Tibial artery (tissue), 4 donors: ENCODE measurements around the gene DNAJC13.

Experiments used
- DNase-seq, 2 donors: peaks; one replicate each; pipeline ENCODE4 v3.0.0-alpha.2; 2019
- H3K27ac ChIP-seq, 2 donors: fragments of 200-600 bp; sonication (generic) in 1 of 2; 1 replicate in 1 of 2; 2 replicates in 1 of 2; pipeline ENCODE4 v1.5.1; 2018 to 2019; ENCODE audit warnings: mild to moderate bottlenecking in 1 of 2
- H3K27me3 ChIP-seq, 2 donors: fragments of 200-600 bp; sonication (generic) in 1 of 2; one replicate each; pipeline versions ENCODE4 v1.5.1 to v1.6.0; 2016 to 2019
- H3K36me3 ChIP-seq, 3 donors: fragments of 200-600 bp; sonication (generic) in 2 of 3; one replicate each; pipeline ENCODE4 v1.5.1; 2016 to 2019; ENCODE audit warnings: mild to moderate bottlenecking in 2 of 3
- H3K4me1 ChIP-seq, 4 donors: fragments of 200-600 bp; sonication (generic) in 2 of 4; 1 replicate in 3 of 4; 2 replicates in 1 of 4; pipeline ENCODE4 v1.5.1; 2016 to 2019
- H3K4me3 ChIP-seq, 2 donors: fragments of 200-600 bp; sonication (generic) in 1 of 2; 1 replicate in 1 of 2; 2 replicates in 1 of 2; pipeline ENCODE4 v1.5.1; 2018 to 2019; ENCODE audit warnings: mild to moderate bottlenecking in 2 of 2
- H3K9me3 ChIP-seq, 3 donors: fragments of 200-600 bp; sonication (generic) in 1 of 3; one replicate each; pipeline ENCODE4 v1.5.1; 2016 to 2019
- CTCF ChIP-seq, 2 experiments: fragments of 200-600 bp in 1 of 2; fragments of 450-650 bp in 1 of 2; IDR thresholded peaks; one replicate each; pipeline ENCODE4 v1.5.1; 2017 to 2019; ENCODE audit warnings: antibody characterized with exemption in 2 of 2, mild to moderate bottlenecking in 1 of 2, moderate library complexity in 1 of 2
- intact Hi-C: fragments of 100-400 bp; cut with DNase I; formaldehyde crosslinking; loops from one replicate; pipeline ENCODE4 v1.15.0; 2023; ENCODE audit warnings: low total_unique reads

The DNAJC13 gene

GRCh38 chr3:132378846-132379245 lies 38.5 kb upstream of the DNAJC13 start:
- TF ChIP-seq CTCF (IDR thresholded peaks at IDR 0.05): no peak
- H3K4me1 ChIP-seq: no peaks in the 10 kb centered on the region
- no peak overlapping the region for H3K27ac ChIP-seq
- no peaks in the 10 kb centered on the region for H3K9me3 ChIP-seq
- H3K4me3 ChIP-seq: no peak overlapping the region
- no peak for DNase-seq
- peaks cover 0 to 14% of the 10 kb centered on the region in 2 donors for H3K27me3 ChIP-seq
- intact Hi-C loops: no loop called here
- H3K36me3 ChIP-seq: no peaks in the 10 kb centered on the region

- Histone ChIP-seq H3K27ac (no peak overlapping the region), H3K9me3 (no peaks in the 10 kb centered on the region), H3K4me3 (no peak overlapping the region), H3K4me1 (no peaks in the 10 kb centered on the region), H3K36me3 (no peaks in the 10 kb centered on the region), H3K27me3 (peaks cover 0 to 14% of the 10 kb centered on the region in 2 donors)
- DNase-seq: no peak
- TF ChIP-seq CTCF (IDR thresholded peaks at IDR 0.05): no peak
- intact Hi-C loops: no loop called here
Observed at GRCh38 chr3:132380920-132381319, 36.4 kb upstream of the DNAJC13 start.

GRCh38 chr3:132381348-132381944 lies 35.9 kb upstream of the DNAJC13 start:
- Histone ChIP-seq H3K27ac (no peak overlapping the region), H3K9me3 (no peaks in the 10 kb centered on the region), H3K4me1 (no peaks in the 10 kb centered on the region), H3K27me3 (peaks cover 0 to 14% of the 10 kb centered on the region in 2 donors), H3K4me3 (no peak overlapping the region), H3K36me3 (no peaks in the 10 kb centered on the region)
- no peak for DNase-seq
- TF ChIP-seq CTCF (IDR thresholded peaks at IDR 0.05): no peak
- intact Hi-C loops: no loop called here

GRCh38 chr3:132382267-132382666 lies 35.0 kb upstream of the DNAJC13 start:
- intact Hi-C loops: no loop called here
- no peak for TF ChIP-seq CTCF (IDR thresholded peaks at IDR 0.05)
- H3K4me3 ChIP-seq: no peak overlapping the region

GRCh38 chr3:132382688-132383194 lies 34.6 kb upstream of the DNAJC13 start:
- Histone ChIP-seq H3K27ac (no peak overlapping the region), H3K9me3 (no peaks in the 10 kb centered on the region), H3K4me3 (no peak overlapping the region), H3K27me3 (peaks cover 0 to 14% of the 10 kb centered on the region in 2 donors), H3K36me3 (no peaks in the 10 kb centered on the region), H3K4me1 (no peaks in the 10 kb centered on the region)
- intact Hi-C loops: no loop called here
- no peak for TF ChIP-seq CTCF (IDR thresholded peaks at IDR 0.05)
- DNase-seq: no peak

More at GRCh38 chr3:132382267-132382666, 35.0 kb upstream of the DNAJC13 start:
- no peaks in the 10 kb centered on the region for H3K9me3 ChIP-seq
- no peaks in the 10 kb centered on the region for H3K36me3 ChIP-seq
- DNase-seq: no peak
- H3K4me1 ChIP-seq: no peaks in the 10 kb centered on the region
- H3K27ac ChIP-seq: no peak overlapping the region
- peaks cover 0 to 14% of the 10 kb centered on the region in 2 donors for H3K27me3 ChIP-seq
